Measurements from ENCODE around the gene NPR2.

NPR2 gene

DNA sequence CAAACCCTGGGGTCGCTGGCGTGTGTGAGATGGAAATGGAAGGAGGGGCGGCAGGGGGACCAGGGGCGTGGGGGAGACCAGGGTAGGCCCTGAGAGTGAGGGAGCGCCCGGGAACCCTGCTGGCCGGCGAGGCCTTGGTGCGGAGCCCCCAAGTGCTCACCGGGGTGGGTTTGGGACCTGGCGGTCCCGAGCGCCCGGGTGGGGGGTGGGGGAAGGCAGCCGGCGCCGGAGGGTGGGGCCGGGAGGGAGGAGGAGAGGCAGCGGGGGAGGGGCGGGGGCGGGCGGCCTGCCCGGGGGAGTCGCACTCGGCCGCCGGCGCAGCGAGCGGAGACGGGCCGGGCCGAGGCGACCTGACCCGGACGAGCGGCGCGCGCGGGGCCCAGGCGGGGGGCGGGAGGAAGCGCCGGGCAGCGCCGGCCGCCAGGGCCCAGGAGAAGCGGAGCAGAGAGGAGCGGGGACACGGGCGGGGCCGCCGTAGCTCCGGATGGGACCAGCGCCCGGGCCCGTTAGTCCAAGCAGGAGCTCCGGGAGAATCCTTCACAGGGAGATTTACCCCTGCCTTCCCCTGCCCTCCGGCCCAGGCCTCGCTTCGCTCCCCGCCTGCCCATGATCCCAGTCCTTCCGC is at the start of gene NPR2:
Gene NPR2 (plus strand): TSS at position 295 of the 625 bp plus-strand sequence. CDS start 818 bp downstream, outside the sequence.
- Mint-ChIP-seq H3K4me1 (peaks cover 9% of the 10 kb centered on the region), H3K27ac (peak within 1 kb of the TSS; percentile 77 to 88), H3K4me3 (peak within 1 kb of the TSS in 1 of 2 donors; percentile 45), H3K9me3 (no peaks in the 10 kb centered on the region), H3K27me3 (no peaks in the 10 kb centered on the region)
- DNase-seq: no peak
- peak; percentile 47 for ATAC-seq

DNA sequence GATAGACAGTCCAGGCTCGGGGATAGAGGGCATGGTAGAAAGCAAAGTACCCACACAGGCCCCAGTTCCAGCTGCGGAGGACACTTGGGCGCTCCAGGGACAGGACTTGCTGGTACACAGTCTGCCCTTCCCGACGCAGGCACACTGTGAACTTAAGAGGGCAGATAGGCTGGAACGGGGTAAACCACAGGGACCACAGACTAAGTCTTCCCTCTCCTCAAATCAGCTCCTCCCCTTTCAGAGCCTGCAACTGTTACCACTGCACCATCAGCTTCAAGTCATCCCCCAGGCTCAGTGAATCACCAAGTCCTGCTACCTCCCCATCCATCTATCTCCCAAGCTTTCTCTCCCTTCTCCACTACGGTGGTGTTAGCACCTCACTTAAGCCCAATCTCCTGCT is 49.7 kb upstream of the NPR2 start:
- DNase-seq: no peak
- peak; percentile 62 for ATAC-seq
- H3K4me3 Mint-ChIP-seq: no peak overlapping the region
- H3K27me3 Mint-ChIP-seq: no peaks in the 10 kb centered on the region
- peak overlapping the region; percentile 15 to 68 for H3K27ac Mint-ChIP-seq
- H3K9me3 Mint-ChIP-seq: no peaks in the 10 kb centered on the region
- H3K4me1 Mint-ChIP-seq: peaks cover 33% of the 10 kb centered on the region

- H3K4me3 Mint-ChIP-seq: no peak overlapping the region
- no peaks in the 10 kb centered on the region for H3K27me3 Mint-ChIP-seq
- ATAC-seq (no peak), DNase-seq (no peak)
- H3K9me3 Mint-ChIP-seq: no peaks in the 10 kb centered on the region
- peaks cover 46% of the 10 kb centered on the region for H3K4me1 Mint-ChIP-seq
- H3K27ac Mint-ChIP-seq: no peak overlapping the region
Measured at GRCh38 chr9:35743452-35743851, 47.9 kb upstream of the NPR2 start.

GRCh38 chr9:35743880-35744518 is 47.4 kb upstream of the NPR2 start:
- H3K4me1 Mint-ChIP-seq: peaks cover 46% of the 10 kb centered on the region
- ATAC-seq: no peak
- no peaks in the 10 kb centered on the region for H3K27me3 Mint-ChIP-seq
- no peaks in the 10 kb centered on the region for H3K9me3 Mint-ChIP-seq
- no peak overlapping the region for H3K27ac Mint-ChIP-seq
- H3K4me3 Mint-ChIP-seq: no peak overlapping the region
- no peak for DNase-seq

DNA sequence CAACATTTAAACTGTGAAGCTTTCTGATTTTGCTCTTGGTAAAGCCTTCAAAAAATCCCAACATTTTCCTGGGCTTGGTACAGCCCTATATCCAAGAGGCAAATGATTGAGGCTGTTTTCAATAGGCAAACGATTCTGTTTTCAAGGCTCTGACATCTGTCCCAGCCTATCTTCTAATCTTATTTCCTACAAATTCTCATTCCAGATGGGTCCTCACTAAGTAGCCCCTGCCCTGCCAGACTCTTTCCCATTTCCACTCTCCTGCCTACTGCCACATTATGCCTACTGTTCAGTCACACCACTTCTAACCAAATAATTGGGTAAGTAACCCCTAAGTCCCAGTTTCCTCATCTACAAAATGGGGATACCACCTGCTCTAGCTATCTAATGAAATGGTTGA is 45.8 kb upstream of the NPR2 start:
- H3K9me3 Mint-ChIP-seq: no peaks in the 10 kb centered on the region
- peak overlapping the region in 1 of 2 donors; percentile 86 for H3K4me3 Mint-ChIP-seq
- ATAC-seq (no peak), DNase-seq (no peak)
- H3K4me1 Mint-ChIP-seq: peaks cover 55% of the 10 kb centered on the region
- H3K27me3 Mint-ChIP-seq: no peaks in the 10 kb centered on the region
- H3K27ac Mint-ChIP-seq: no peak overlapping the region

DNA sequence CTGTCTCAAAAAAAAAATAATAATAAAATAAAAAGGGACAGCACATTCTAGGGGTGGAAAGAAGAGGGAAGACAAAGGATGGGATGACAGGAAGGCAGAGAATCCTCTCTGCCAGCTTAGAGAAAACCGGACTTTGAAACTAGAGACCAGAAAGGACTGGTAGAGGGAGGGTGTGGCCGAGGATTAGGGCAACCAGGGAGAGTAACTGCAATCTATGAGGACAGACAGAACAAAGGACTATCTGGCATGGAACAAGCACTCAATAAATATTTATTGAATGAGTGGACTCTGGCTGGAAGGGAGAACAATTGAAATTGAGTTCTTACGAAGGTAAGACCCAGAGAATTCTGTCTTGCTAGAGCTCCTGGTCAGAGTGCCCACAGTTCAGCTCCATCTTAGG is 44.8 kb upstream of the NPR2 start:
- no peak overlapping the region for H3K27ac Mint-ChIP-seq
- peaks cover 50% of the 10 kb centered on the region for H3K4me1 Mint-ChIP-seq
- peak overlapping the region; percentile 86 to 91 for H3K4me3 Mint-ChIP-seq
- DNase-seq (no peak), ATAC-seq (no peak)
- H3K27me3 Mint-ChIP-seq: no peaks in the 10 kb centered on the region
- H3K9me3 Mint-ChIP-seq: no peaks in the 10 kb centered on the region

GRCh38 chr9:35748242-35748857 is 43.0 kb upstream of the NPR2 start:
- DNase-seq: peak in 1 of 2 donors; percentile 16
- H3K4me1 Mint-ChIP-seq: peaks cover 40% of the 10 kb centered on the region
- no peaks in the 10 kb centered on the region for H3K27me3 Mint-ChIP-seq
- peak; percentile 7 for ATAC-seq
- peak overlapping the region; percentile 86 to 91 for H3K4me3 Mint-ChIP-seq
- peak overlapping the region; percentile 57 to 92 for H3K27ac Mint-ChIP-seq
- H3K9me3 Mint-ChIP-seq: no peaks in the 10 kb centered on the region

DNA sequence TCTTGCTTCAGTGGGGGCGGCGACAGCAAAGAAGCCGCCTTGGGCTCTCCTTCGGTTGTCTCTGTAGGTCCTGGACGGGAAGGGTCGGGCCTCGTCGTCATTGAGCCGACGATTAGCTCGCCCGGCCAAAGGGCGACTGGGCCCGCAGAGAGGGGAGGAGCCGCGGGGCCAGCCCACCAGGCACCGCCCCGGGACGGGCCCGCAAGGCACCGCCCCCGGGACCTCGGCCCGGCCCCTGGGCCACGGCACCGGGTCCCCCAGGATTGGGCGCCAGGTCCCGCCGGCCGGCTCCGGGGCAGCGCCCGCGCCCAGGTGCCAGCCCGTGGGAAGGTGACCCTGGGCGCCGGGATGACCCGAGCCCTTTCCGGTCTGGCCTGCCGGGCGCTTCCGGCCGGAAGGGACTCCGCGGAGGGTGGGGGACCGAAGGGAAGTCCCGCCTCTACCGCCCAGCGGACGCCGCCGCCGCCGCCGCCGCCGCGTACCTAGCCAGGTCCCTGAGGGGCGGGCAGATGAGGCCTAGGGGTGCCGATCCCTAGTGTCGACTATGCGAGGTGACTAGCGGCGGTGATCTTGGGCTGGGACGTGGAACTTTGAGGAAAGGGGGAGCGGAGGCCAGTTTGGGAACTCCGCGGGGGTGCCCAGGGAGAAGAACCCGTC is 42.4 kb upstream of the NPR2 start, which contains the start of the genes GBA2 and RGP1:
Gene GBA2 (minus strand): TSS at position 371 of the 657 bp plus-strand sequence. CDS start 524 bp downstream, outside the sequence.
Gene RGP1 (plus strand): TSS at position 430 of the 657 bp plus-strand sequence. CDS start 469 bp downstream, outside the sequence.
- H3K27me3 Mint-ChIP-seq: no peaks in the 10 kb centered on the region
- peak within 1 kb of the TSS; percentile 89 to 95 for H3K4me3 Mint-ChIP-seq
- no peaks in the 10 kb centered on the region for H3K9me3 Mint-ChIP-seq
- peak; percentile 67 to 77 for DNase-seq
- peak within 1 kb of the TSS; percentile 87 to 94 for H3K27ac Mint-ChIP-seq
- ATAC-seq: peak; percentile 90
- peaks cover 40% of the 10 kb centered on the region for H3K4me1 Mint-ChIP-seq

GRCh38 chr9:35749515-35750255 is 41.7 kb upstream of the NPR2 start:
- peak; percentile 34 to 42 for DNase-seq
- ATAC-seq: peak; percentile 64
- Mint-ChIP-seq H3K27me3 (no peaks in the 10 kb centered on the region), H3K4me1 (peaks cover 38% of the 10 kb centered on the region), H3K9me3 (no peaks in the 10 kb centered on the region), H3K4me3 (peak overlapping the region; percentile 89 to 95), H3K27ac (peak overlapping the region; percentile 87 to 94)

- ATAC-seq: no peak
- peak overlapping the region; percentile 89 to 95 for H3K4me3 Mint-ChIP-seq
- no peaks in the 10 kb centered on the region for H3K9me3 Mint-ChIP-seq
- H3K27me3 Mint-ChIP-seq: no peaks in the 10 kb centered on the region
- peak overlapping the region in 1 of 2 donors; percentile 94 for H3K27ac Mint-ChIP-seq
- peaks cover 36% of the 10 kb centered on the region for H3K4me1 Mint-ChIP-seq
- no peak for DNase-seq
Measured at GRCh38 chr9:35750256-35750531, 41.2 kb upstream of the NPR2 start.

- Mint-ChIP-seq H3K27me3 (no peaks in the 10 kb centered on the region), H3K9me3 (no peaks in the 10 kb centered on the region), H3K4me1 (peaks cover 33% of the 10 kb centered on the region), H3K4me3 (no peak overlapping the region), H3K27ac (no peak overlapping the region)
- no peak for DNase-seq
- no peak for ATAC-seq
Measured at GRCh38 chr9:35753466-35753865, 37.9 kb upstream of the NPR2 start.

DNA sequence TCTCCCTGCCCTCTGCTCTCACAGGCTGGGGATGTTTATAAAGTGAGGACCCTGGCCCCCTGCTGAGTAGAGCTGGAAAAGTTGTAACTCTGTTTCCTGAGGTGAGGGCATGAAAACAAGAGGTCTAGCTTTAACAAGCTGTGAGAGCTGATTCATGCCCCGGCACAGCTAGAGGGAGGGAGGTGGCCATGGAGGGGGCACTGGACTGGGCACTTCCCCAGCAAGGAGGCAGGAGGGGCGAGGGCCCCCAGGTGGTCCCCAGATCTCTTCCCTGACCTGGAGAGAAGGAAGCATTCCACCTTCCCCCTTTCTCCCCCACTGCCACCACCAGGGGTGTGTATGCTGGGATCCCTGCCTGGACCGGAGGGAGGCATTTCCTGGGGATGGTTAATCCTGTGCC is 37.1 kb upstream of the NPR2 start, which contains the start of gene MSMP:
Gene MSMP (minus strand): TSS at position 13 of the 400 bp plus-strand sequence. CDS start 147 bp downstream, outside the sequence.
- ATAC-seq (no peak), DNase-seq (no peak)
- Mint-ChIP-seq H3K9me3 (no peaks in the 10 kb centered on the region), H3K4me3 (no peak within 1 kb of the TSS), H3K27me3 (no peaks in the 10 kb centered on the region), H3K27ac (no peak within 1 kb of the TSS), H3K4me1 (peaks cover 39% of the 10 kb centered on the region)

DNA sequence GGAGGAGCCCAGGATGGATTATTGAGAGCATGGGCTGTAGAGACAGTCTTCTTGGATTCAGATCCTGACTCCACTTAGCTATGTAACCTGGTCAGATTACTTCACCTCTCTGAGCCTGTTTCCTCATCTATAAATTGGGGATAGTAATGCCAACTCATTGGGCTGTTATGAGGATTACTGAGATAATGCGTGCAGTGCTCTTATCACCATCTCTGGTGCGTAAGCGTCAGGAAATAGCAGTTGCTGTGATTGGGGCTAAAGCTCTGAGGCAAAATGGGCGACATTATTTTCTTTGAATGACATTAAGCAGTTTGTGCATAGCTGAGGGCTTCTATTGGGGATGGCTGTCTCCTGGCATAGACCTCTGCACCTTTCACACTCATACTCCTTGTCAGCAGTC is 36.3 kb upstream of the NPR2 start:
- Mint-ChIP-seq H3K4me3 (no peak overlapping the region), H3K4me1 (peaks cover 42% of the 10 kb centered on the region), H3K27me3 (no peaks in the 10 kb centered on the region), H3K9me3 (no peaks in the 10 kb centered on the region), H3K27ac (no peak overlapping the region)
- DNase-seq (no peak), ATAC-seq (no peak)

- Mint-ChIP-seq H3K27ac (peak overlapping the region; percentile 93 to 98), H3K27me3 (no peaks in the 10 kb centered on the region), H3K4me1 (peaks cover 38% of the 10 kb centered on the region), H3K9me3 (no peaks in the 10 kb centered on the region), H3K4me3 (peak overlapping the region; percentile 89 to 97)
- peak; percentile 91 for ATAC-seq
- DNase-seq: peak; percentile 76 to 84
Measured at GRCh38 chr9:35756275-35757225, 34.8 kb upstream of the NPR2 start.
